NCI-H2029 (cell line): ENCODE data around the gene PTGIS.
"Not testable (repeated sequence)": the region's sequence is repeated elsewhere in the genome, so short reads cannot be mapped to it uniquely, and the experiment has no call there.

Experiments
- DNase-seq: peaks from one replicate; lab custom pipeline; 2025; lab: John Stamatoyannopoulos, UW

The PTGIS gene

GRCh38 chr20:49579874-49580812 lies 12.2 kb upstream of the PTGIS start:
- DNase-seq, result no peak

- DNase-seq, result no peak
These were observed 11.3 kb upstream of the PTGIS start for GRCh38 chr20:49579195-49579594.

- no peak for DNase-seq
These were observed 10.5 kb upstream of the PTGIS start for GRCh38 chr20:49578436-49578835.

- no peak for DNase-seq
These were observed 7.7 kb upstream of the PTGIS start for GRCh38 chr20:49575551-49576060.

- DNase-seq, result no peak
These were observed 6.0 kb upstream of the PTGIS start for GRCh38 chr20:49573900-49574416.

GRCh38 chr20:49572857-49573256 lies 4.9 kb upstream of the PTGIS start:
- no peak for DNase-seq

- DNase-seq, result no peak
These were observed 3.6 kb upstream of the PTGIS start for GRCh38 chr20:49571553-49571835.

- DNase-seq, result no peak
These were observed 3.1 kb upstream of the PTGIS start for GRCh38 chr20:49570828-49571552.

GRCh38 chr20:49570161-49570827 lies 2.4 kb upstream of the PTGIS start:
- no peak for DNase-seq

GRCh38 chr20:49569411-49570115 lies 1.6 kb upstream of the PTGIS start:
- DNase-seq, result no peak

GRCh38 chr20:49568278-49569151 lies 578 bp upstream of the PTGIS start:
- DNase-seq, result no peak

GRCh38 chr20:49566401-49567364 lies 1.3 kb downstream of the PTGIS start:
- no peak for DNase-seq

GRCh38 chr20:49564991-49565390 lies 2.9 kb downstream of the PTGIS start:
- not testable (repeated sequence) for DNase-seq

GRCh38 chr20:49563015-49563980 lies 4.6 kb downstream of the PTGIS start:
- no peak for DNase-seq

GRCh38 chr20:49562311-49563014 lies 5.5 kb downstream of the PTGIS start:
- DNase-seq, result no peak

- DNase-seq, result no peak
These were observed 6.1 kb downstream of the PTGIS start for GRCh38 chr20:49561806-49562205.

- DNase-seq, result no peak
These were observed 6.7 kb downstream of the PTGIS start for GRCh38 chr20:49561256-49561655.

- no peak for DNase-seq
These were observed 7.3 kb downstream of the PTGIS start for GRCh38 chr20:49560646-49561045.
